HepG2 (cell line): Measurements from ENCODE around the gene EHBP1. TPM values are rescaled to one million over a fixed set of nuclear protein-coding genes. Genes with fewer than 3 reads are reported as not detected.

ENCODE experiments used
- ARNT ChIP-seq: fragments of 450-650 bp; IDR thresholded peaks from 2 replicates; pipeline ENCODE4 v1.6.1; 2017
- HDAC1 ChIP-seq: sonication (generic); formaldehyde crosslinking; IDR thresholded peaks from 2 replicates; pipeline ENCODE4 v1.5.1; 2020; ENCODE audit warnings: mild to moderate bottlenecking, missing genetic modification reagents
- PRDM15 ChIP-seq: sonication (generic); formaldehyde crosslinking; IDR thresholded peaks from 2 replicates; pipeline ENCODE4 v1.4.0; 2020; ENCODE audit warnings: missing genetic modification reagents
- SYNCRIP ChIP-seq: fragments of 200-400 bp; formaldehyde crosslinking; IDR thresholded peaks from 2 replicates; pipeline ENCODE4 v1.6.1; 2018; ENCODE audit warnings: mild to moderate bottlenecking, low read depth, low read length; ENCODE audit not compliant: insufficient read depth
- TP53 ChIP-seq: sonication (generic); formaldehyde crosslinking; conservative IDR thresholded peaks from 2 replicates; pipeline ENCODE4 v1.4.0; 2020; ENCODE audit warnings: missing genetic modification reagents
- ZBTB39 ChIP-seq: sonication (generic); formaldehyde crosslinking; IDR thresholded peaks from 2 replicates; pipeline ENCODE4 v1.5.0; 2020; ENCODE audit warnings: missing genetic modification reagents
- ZBTB42 ChIP-seq: sonication (generic); formaldehyde crosslinking; IDR thresholded peaks from 2 replicates; pipeline ENCODE4 v1.5.0; 2020; ENCODE audit warnings: mild to moderate bottlenecking, missing genetic modification reagents
- ZBTB46 ChIP-seq: sonication (generic); formaldehyde crosslinking; IDR thresholded peaks from 2 replicates; pipeline ENCODE4 v1.4.0; 2020; ENCODE audit warnings: mild to moderate bottlenecking, missing genetic modification reagents, borderline replicate concordance
- ZNF775 ChIP-seq: sonication (generic); formaldehyde crosslinking; IDR thresholded peaks from 2 replicates; pipeline ENCODE4 v1.4.0; 2020; ENCODE audit warnings: missing genetic modification reagents, mild to moderate bottlenecking, moderate library complexity, borderline replicate concordance
- ZNF83 ChIP-seq: sonication (generic); formaldehyde crosslinking; IDR thresholded peaks from 2 replicates; pipeline ENCODE4 v1.4.0; 2020; ENCODE audit warnings: missing genetic modification reagents, mild to moderate bottlenecking, borderline replicate concordance
- polyA plus RNA-seq, 8 experiments: library from polyadenylated mRNA; depleted of rRNA in 3 of 8; stranded (reverse) in 7 of 8; unstranded in 1 of 8; fragments of >200 nt; fragmentation: Illumina TruSeq in 4 of 8; extraction: Trizol in 4 of 8; gene quantifications; 2 replicates each; pipeline versions ENCODE4 v1.2.1 to v1.2.3, GENCODE V29; 2011 to 2016; ENCODE audit warnings: low read depth in 4 of 8, missing spikeins in 1 of 8, mixed read lengths in 1 of 8; ENCODE audit not compliant: insufficient read depth in 1 of 8
- total RNA-seq, 5 experiments: library from RNA; depleted of rRNA; stranded (reverse); fragments of >200 nt; fragmentation: Illumina TruSeq; extraction: Trizol; gene quantifications; 2 replicates each; pipeline ENCODE4 v1.2.3, GENCODE V29; 2016; ENCODE audit warnings: low read depth in 1 of 5
- TF ChIP-seq, protein P1 (sequence below): sonication (generic); formaldehyde crosslinking; IDR thresholded peaks from 2 replicates; pipeline ENCODE4 v1.4.0; 2020; ENCODE audit warnings: mild to moderate bottlenecking, missing genetic modification reagents

EHBP1 gene
- total and polyA plus RNA-seq, 2 of the 13 experiments (the other 11 are each of a cell fraction or from before 2014, with no cell fraction given): 93.5 to 146 TPM

DNA sequence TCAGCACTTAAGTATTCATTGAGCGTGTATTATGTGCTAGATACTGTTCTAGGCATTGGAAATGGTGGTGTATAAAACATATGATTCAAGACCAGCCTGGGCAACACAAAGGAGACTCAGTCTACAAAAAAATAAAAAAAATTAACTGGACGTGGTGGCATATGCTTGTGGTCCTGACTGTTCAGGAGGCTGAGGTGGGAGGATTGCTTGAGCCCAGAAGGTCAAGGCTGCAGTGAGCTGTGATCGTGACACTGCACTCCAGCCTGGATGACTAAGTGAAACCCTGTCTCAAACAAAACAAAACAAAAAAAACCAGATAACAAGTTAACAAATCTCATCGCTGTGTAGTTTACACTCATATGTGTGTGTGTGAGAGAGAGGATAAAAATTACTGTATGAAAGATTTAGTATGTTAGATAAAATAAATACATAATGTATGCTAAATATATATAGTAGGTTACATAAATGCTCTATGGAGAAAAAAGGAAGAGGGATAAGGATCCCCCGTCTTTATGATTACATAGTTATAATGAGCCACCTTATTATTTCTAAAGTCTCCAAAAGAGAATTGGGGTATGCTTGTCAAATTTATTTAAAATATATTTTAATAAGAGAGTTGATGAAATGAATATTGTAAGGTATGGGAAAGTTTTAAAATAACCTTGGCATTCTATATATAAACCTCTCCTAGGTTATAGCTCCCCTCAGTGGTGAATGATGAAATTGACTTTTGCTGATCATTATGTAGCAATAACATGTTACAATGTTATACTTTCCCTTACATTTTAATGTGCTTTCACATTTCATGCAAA lies 69.2 kb downstream of the EHBP1 start (continued):
- no peak for TF ChIP-seq PRDM15 (CRISPR knock-in tag)
- TF ChIP-seq ZNF83: no peak
- TF ChIP-seq HDAC1 (CRISPR knock-in tag): peak; percentile 73
- no peak for TF ChIP-seq SYNCRIP
- peak; percentile 47; the same call in 1 of the 2 replicates for TF ChIP-seq ZNF775
- no peak for TF ChIP-seq ZBTB39 (CRISPR knock-in tag)
- TF ChIP-seq ZBTB42 (CRISPR knock-in tag): no peak
- no peak for TF ChIP-seq ZBTB46 (CRISPR knock-in tag)
- TF ChIP-seq, protein P1, sequence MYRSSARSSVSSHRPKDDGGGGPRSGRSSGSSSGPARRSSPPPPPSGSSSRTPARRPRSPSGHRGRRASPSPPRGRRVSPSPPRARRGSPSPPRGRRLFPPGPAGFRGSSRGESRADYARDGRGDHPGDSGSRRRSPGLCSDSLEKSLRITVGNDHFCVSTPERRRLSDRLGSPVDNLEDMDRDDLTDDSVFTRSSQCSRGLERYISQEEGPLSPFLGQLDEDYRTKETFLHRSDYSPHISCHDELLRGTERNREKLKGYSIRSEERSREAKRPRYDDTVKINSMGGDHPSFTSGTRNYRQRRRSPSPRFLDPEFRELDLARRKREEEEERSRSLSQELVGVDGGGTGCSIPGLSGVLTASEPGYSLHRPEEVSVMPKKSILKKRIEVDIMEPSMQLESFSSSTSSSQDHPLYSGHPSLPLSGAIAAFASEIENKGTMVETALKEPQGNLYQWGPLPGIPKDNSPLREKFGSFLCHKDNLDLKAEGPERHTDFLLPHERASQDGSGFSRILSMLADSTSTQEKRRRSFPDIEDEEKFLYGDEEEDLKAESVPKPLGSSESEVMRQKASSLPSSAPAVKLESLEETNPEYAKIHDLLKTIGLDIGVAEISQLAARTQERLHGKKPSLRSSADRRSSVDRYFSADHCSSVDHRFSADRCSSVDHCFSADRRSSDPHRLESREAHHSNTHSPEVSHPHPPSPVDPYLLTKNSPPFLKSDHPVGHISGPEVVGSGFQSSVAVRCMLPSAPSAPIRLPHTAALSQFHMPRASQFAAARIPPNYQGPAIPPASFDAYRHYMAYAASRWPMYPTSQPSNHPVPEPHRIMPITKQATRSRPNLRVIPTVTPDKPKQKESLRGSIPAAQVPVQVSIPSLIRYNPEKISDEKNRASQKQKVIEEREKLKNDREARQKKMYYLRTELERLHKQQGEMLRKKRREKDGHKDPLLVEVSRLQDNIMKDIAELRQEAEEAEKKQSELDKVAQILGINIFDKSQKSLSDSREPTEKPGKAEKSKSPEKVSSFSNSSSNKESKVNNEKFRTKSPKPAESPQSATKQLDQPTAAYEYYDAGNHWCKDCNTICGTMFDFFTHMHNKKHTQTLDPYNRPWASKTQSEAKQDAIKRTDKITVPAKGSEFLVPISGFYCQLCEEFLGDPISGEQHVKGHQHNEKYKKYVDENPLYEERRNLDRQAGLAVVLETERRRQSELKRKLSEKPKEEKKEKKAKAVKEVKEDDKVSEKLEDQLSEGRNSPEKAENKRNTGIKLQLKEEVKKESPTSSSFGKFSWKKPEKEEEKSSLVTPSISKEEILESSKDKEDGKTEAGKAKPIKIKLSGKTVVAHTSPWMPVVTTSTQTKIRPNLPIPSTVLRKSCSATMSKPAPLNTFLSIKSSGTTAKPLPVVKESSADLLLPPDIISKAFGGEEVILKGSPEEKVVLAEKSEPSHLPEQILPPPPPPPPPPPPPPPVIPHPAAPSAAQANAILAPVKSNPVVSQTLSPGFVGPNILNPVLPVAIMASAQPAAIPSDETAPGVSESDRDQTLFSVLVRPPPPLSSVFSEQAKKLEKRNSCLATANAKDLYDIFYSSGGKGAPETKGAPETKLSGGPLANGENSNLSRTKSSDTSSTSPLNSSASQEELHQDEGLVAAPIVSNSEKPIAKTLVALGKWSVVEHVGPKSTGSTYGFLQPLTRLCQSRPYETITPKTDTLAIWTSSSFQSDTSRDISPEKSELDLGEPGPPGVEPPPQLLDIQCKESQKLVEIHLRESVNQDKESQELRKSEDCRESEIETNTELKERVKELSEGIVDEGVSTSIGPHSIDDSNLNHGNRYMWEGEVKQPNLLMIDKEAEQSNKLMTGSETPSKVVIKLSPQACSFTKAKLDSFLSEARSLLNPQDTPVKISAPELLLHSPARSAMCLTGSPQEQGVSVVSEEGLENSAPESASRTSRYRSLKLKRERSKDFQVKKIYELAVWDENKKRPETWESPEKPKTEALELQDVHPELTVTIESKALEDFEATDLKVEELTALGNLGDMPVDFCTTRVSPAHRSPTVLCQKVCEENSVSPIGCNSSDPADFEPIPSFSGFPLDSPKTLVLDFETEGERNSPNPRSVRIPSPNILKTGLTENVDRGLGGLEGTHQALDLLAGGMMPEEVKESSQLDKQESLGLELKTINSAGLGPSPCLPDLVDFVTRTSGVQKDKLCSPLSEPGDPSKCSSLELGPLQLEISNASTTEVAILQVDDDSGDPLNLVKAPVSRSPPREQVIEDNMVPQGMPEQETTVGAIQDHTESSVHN (CRISPR knock-in tag): no peak
- TF ChIP-seq ARNT: no peak
- no peak for TF ChIP-seq TP53 (CRISPR knock-in tag)
